HepG2 (cell line): ENCODE measurements around the gene SNHG17.

Experiments used
- ATF7 ChIP-seq, 2 experiments: fragments of 450-650 bp in 1 of 2; sonication (generic) in 1 of 2; formaldehyde crosslinking in 1 of 2; IDR thresholded peaks; 2 replicates each; pipeline versions ENCODE4 v1.4.0 to v1.6.1; 2016 to 2020; ENCODE audit warnings: antibody characterized with exemption in 1 of 2, mild to moderate bottlenecking in 1 of 2, missing genetic modification reagents in 1 of 2
- CTCF ChIP-seq: sonication (generic); formaldehyde crosslinking; IDR thresholded peaks from 2 replicates; pipeline ENCODE4 v1.5.0; 2020; ENCODE audit warnings: mild to moderate bottlenecking, missing genetic modification reagents, moderate library complexity
- ESRRA ChIP-seq: sonication (generic); formaldehyde crosslinking; IDR thresholded peaks from 2 replicates; pipeline ENCODE4 v1.5.1; 2020; ENCODE audit warnings: mild to moderate bottlenecking, low read depth, missing genetic modification reagents
- EZH2 ChIP-seq: conservative IDR thresholded peaks from 2 replicates; pipeline ENCODE4 v1.6.1; 2012; ENCODE audit warnings: mild to moderate bottlenecking, low read depth, low read length, moderate library complexity
- MAFF ChIP-seq: IDR thresholded peaks from 2 replicates; pipeline ENCODE4 v1.6.1; 2011; ENCODE audit warnings: low read depth, low read length, improper control_type of control experiment
- MAZ ChIP-seq, 2 experiments: sonication (generic) in 1 of 2; formaldehyde crosslinking in 1 of 2; IDR thresholded peaks; 2 replicates each; pipeline versions ENCODE4 v1.5.0 to v1.6.1; 2012 to 2020; ENCODE audit warnings: low read depth in 2 of 2, mild to moderate bottlenecking in 2 of 2, borderline replicate concordance in 1 of 2, improper control_type of control experiment in 1 of 2, low read length in 1 of 2, missing genetic modification reagents in 1 of 2, moderate library complexity in 1 of 2
- PITX1 ChIP-seq: sonication (generic); formaldehyde crosslinking; IDR thresholded peaks from 2 replicates; pipeline ENCODE4 v1.5.1; 2020; ENCODE audit warnings: mild to moderate bottlenecking, missing genetic modification reagents
- POLR2A ChIP-seq, 2 experiments: IDR thresholded peaks; 2 replicates each; pipeline ENCODE4 v1.6.1; 2011; ENCODE audit warnings: low read depth in 2 of 2, low read length in 2 of 2, mild to moderate bottlenecking in 1 of 2, moderate library complexity in 1 of 2; ENCODE audit not compliant: insufficient read depth in 1 of 2
- RFX5 ChIP-seq: IDR thresholded peaks from 2 replicates; pipeline ENCODE4 v1.6.1; 2011; ENCODE audit warnings: low read depth, low read length, improper control_type of control experiment
- TEAD3 ChIP-seq: optimal IDR thresholded peaks from 2 replicates; pipeline ENCODE3; 2016; ENCODE audit warnings: borderline replicate concordance
- TF ChIP-seq, protein P1 (sequence below): sonication (generic); formaldehyde crosslinking; IDR thresholded peaks from 2 replicates; pipeline ENCODE4 v1.5.1; 2020; ENCODE audit warnings: mild to moderate bottlenecking, missing genetic modification reagents
- TF ChIP-seq, protein P2 (sequence below): sonication (generic); formaldehyde crosslinking; IDR thresholded peaks from 2 replicates; pipeline ENCODE4 v1.5.0; 2020; ENCODE audit warnings: mild to moderate bottlenecking, missing genetic modification reagents
- TF ChIP-seq, protein P3 (sequence below): sonication (generic); formaldehyde crosslinking; conservative IDR thresholded peaks from 2 replicates; pipeline ENCODE4 v1.8.1; 2023; ENCODE audit warnings: missing genetic modification reagents

GRCh38 chr20:38427655-38428023 is 7.5 kb downstream of the SNHG17 start:
- TF ChIP-seq CTCF (CRISPR knock-in tag) (no peak), ESRRA (CRISPR knock-in tag) (no peak), ATF7 (IDR thresholded peaks at IDR 0.05) (no peak), ATF7 (CRISPR knock-in tag; IDR thresholded peaks at IDR 0.05) (no peak), POLR2A (IDR thresholded peaks at IDR 0.05; ENCODE audit: insufficient read depth in 1 of 2, low read depth in 2 of 2, low read length in 2 of 2) (no peak; a peak in 1 of 4 replicates), RFX5 (no peak), MAZ (IDR thresholded peaks at IDR 0.05; ENCODE audit: borderline replicate concordance, low read depth, low read length) (no peak), MAZ (CRISPR knock-in tag; IDR thresholded peaks at IDR 0.05; ENCODE audit: low read depth) (no peak), PITX1 (no peak), MAFF (no peak), EZH2 (no peak), TEAD3 (CRISPR knock-in tag) (no peak)
- TF ChIP-seq, protein P1, sequence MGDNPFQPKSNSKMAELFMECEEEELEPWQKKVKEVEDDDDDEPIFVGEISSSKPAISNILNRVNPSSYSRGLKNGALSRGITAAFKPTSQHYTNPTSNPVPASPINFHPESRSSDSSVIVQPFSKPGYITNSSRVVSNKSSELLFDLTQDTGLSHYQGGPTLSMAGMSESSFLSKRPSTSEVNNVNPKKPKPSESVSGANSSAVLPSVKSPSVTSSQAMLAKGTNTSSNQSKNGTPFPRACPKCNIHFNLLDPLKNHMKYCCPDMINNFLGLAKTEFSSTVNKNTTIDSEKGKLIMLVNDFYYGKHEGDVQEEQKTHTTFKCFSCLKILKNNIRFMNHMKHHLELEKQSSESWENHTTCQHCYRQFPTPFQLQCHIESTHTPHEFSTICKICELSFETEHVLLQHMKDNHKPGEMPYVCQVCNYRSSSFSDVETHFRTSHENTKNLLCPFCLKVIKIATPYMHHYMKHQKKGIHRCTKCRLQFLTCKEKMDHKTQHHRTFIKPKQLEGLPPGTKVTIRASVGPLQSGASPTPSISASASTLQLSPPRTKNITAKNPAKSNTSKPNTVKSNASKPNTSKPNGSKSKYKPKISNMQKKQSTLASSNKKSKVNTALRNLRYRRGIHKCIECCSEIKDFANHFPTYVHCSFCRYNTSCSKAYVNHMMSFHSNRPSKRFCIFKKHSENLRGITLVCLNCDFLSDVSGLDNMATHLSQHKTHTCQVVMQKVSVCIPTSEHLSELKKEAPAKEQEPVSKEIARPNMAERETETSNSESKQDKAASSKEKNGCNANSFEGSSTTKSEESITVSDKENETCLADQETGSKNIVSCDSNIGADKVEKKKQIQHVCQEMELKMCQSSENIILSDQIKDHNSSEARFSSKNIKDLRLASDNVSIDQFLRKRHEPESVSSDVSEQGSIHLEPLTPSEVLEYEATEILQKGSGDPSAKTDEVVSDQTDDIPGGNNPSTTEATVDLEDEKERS (CRISPR knock-in tag): no peak
- TF ChIP-seq, protein P2, sequence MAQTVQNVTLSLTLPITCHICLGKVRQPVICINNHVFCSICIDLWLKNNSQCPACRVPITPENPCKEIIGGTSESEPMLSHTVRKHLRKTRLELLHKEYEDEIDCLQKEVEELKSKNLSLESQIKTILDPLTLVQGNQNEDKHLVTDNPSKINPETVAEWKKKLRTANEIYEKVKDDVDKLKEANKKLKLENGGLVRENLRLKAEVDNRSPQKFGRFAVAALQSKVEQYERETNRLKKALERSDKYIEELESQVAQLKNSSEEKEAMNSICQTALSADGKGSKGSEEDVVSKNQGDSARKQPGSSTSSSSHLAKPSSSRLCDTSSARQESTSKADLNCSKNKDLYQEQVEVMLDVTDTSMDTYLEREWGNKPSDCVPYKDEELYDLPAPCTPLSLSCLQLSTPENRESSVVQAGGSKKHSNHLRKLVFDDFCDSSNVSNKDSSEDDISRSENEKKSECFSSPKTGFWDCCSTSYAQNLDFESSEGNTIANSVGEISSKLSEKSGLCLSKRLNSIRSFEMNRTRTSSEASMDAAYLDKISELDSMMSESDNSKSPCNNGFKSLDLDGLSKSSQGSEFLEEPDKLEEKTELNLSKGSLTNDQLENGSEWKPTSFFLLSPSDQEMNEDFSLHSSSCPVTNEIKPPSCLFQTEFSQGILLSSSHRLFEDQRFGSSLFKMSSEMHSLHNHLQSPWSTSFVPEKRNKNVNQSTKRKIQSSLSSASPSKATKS: no peak
- TF ChIP-seq, protein P3, sequence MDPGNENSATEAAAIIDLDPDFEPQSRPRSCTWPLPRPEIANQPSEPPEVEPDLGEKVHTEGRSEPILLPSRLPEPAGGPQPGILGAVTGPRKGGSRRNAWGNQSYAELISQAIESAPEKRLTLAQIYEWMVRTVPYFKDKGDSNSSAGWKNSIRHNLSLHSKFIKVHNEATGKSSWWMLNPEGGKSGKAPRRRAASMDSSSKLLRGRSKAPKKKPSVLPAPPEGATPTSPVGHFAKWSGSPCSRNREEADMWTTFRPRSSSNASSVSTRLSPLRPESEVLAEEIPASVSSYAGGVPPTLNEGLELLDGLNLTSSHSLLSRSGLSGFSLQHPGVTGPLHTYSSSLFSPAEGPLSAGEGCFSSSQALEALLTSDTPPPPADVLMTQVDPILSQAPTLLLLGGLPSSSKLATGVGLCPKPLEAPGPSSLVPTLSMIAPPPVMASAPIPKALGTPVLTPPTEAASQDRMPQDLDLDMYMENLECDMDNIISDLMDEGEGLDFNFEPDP: no peak
